Ovary (tissue), 3 donors: ENCODE results near the gene POU6F2.

Experiments used
- CTCF ChIP-seq, 3 donors: fragments of 450-650 bp in 2 of 3; fragments of 200-600 bp in 1 of 3; IDR thresholded peaks; one replicate each; pipeline versions ENCODE4 v1.5.1 to v1.8.0; 2016 to 2022; ENCODE audit warnings: antibody characterized with exemption in 3 of 3, mild to moderate bottlenecking in 1 of 3
- EP300 ChIP-seq: sonication (generic); formaldehyde crosslinking; IDR thresholded peaks from one replicate; pipeline ENCODE4 v1.6.1; 2017; ENCODE audit warnings: antibody characterized with exemption
- POLR2A ChIP-seq: fragments of 450-650 bp; IDR thresholded peaks from one replicate; pipeline ENCODE4 v1.6.1; 2017; ENCODE audit warnings: antibody characterized with exemption, mild to moderate bottlenecking, moderate library complexity
- donor health status: DM: no; HTN: no; CAD: no.

- TF ChIP-seq CTCF (IDR thresholded peaks at IDR 0.05) = no peak
- TF ChIP-seq POLR2A = no peak
- no peak for TF ChIP-seq EP300
These were observed 166.7 kb downstream of the POU6F2 start for GRCh38 chr7:39144420-39144819.
